ENCODE results near the gene BRME1.
"Not testable (repeated sequence)": the region's sequence is repeated elsewhere in the genome, so short reads cannot be mapped to it uniquely, and the experiment has no call there.

BRME1 gene

DNA sequence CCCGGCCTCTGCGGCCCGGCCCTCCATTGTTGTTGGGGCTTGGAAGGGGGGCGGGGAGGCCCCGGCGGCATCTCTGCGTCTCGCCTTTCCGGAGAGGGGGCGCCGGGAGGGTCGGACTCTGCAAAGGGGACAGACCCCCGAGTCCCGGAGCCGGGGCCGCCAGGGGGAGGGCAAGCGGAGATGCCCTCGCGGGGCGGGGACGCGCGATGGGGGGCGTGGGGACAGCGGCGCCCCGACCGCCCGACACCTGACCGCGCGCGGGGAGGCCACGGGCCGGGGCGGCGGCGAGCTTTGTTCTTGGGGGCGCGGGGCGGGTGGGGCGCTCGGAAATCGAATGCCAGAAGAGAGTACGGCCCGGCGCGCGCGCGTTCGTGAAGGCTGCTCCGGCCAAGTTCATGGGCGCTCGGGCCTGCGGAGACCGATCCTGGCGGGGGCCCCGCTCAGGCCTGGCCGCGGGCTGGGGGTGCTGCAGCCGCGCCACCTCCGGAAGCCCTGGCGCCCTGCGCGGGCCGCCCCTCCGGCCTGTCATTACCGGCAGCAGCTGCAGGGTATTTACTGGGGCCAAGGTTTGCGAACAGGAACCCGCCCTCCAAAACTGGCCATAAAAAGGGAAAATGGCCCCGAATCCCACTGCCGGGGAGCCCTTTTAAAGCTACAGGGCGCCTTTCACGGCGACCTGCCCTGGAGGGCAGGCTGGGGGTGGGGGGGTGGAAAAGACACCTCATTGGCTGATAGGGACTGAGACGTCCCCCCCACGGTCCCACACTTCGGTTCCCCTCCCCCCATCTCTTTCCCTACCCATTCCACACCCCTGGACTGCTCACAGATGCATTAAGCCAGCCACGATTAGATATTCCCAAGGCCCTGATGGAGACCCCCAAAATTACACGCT, 40.1 kb downstream of the BRME1 start:
- no peak for DNase-seq (ENCODE audit: low spot score)

DNA sequence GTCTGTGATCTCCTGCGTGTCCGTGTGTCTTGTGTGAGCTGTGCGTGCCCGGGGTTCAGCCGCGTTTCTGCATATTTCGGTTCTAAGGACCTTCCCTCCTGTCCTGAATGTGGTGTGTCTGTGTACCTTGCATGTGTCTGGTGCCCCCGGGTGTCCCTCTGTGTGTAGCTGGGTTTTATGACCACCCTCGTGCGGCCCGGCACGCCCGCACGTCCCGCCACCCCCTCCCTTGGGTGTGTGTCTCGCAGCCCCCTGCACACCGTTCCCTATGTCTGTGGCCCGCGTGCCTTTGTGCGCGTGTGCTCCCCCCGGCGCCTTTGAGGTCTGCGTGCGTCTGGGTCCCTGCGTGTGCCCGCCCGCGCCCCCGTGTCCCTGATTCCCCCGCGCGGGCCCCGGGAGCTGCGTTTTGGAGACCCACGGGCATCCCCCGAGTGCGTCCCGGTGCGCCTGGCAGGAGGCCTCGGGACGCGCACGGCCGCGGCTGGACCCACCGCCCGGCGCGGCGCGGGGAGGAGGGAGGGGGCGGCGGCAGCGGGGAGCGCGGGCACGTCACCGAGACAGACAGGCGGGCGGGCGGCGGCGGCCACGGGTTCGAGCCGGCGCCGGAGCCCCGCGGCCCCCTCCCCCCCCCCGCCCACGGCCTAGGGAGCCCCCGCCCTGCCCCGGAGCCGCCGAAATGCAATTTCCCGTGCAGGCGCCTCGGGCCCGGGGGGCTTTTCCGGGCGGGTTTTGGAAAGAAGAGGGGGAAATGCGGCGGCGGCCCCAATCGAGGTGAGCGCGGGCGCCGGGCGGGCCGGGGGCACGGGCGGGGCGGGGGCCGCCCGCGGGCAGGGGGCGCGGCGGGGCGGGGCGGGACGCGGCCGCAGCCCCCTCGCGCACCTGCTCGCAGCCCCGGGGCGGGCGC, 41.0 kb downstream of the BRME1 start:
- DNase-seq (ENCODE audit: low spot score) = no peak

DNA sequence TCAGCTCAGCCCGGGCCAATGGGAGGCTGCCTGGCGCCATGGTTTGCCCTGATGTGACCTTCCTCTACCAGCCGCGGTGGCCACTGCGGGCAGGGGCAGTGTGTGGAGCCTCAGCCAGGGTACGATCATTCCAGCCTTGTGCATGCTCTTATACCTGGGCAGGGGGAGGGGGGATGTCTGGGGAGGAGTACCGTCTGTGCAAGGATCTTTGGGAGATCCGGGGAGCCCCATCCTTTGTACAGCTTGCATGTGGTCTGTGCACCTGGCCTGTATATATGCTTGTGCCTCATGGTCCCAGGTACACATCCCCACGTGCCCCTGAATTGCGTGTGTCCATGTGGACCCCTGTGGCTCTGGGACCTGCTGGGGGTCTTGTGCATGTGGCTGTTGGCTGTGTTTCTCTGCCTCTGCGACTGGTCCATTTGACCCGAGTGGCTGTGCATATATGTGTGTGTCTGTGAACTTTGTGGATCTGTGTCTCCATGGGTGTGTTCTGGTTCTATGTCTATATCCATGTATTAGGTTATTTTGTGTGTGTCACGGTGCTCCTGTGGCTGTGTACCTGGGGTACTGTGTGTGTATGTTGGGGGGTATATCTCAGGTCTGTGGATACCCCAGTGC, 41.8 kb downstream of the BRME1 start:
- no peak for DNase-seq (ENCODE audit: low spot score)

DNA sequence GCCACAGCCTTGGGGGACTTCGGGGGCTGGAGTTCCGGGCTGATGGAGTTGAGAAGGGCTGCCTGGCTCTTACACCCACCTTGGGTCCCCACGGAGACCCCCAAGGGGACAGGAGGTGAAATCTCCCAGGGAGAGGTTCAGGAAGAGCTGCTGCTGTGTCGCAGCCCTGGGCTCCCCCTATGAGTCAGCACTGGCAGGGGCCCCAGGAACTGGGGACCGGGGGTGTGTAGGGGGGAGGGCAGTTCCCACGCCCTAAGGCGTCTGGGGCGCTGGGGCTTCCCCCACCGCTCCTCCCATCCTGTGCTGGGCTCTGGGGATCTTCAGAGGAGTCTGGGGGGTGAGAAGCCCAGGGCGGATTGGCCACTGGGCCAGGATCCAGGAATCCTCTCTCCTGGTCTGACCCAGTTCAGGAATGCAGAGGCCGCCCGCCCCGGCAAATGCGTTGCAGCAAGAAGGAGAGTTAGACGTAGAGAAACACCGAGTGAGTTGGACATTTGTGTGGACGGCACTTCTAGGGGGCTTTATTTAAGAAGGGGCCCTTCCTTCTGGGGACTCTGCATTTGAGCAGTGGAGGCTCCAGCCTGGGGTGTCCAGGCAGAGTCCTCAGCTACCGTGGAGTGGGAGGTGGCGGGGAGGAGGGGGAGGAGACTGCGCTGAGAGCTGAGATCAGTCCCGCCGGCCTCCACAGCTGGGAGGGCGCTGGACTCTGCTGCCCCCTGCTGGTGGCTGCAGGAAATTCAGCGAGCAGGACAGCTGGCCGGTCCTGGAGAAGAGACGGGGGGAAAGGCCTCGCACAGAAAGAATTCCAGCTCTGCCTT, 44.0 kb downstream of the BRME1 start:
- DNase-seq (ENCODE audit: low spot score) = peak; percentile 85

DNA sequence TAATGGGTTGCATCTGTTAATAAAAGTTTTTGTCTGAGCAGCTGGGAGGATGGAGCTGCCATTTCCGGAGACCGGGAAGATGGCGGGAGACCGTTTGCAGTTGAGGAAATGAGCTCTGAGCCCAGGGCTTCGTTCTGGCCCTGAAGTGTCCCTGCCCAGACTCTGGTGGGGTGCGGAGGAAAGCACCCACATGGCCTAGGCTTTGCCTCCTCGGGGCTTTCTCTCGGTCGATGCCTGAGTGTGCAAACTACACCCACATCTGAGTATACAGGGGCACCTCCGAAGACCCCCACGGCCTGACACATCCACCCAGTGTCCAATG, 44.6 kb downstream of the BRME1 start:
- no peak for DNase-seq (ENCODE audit: low spot score)

DNA sequence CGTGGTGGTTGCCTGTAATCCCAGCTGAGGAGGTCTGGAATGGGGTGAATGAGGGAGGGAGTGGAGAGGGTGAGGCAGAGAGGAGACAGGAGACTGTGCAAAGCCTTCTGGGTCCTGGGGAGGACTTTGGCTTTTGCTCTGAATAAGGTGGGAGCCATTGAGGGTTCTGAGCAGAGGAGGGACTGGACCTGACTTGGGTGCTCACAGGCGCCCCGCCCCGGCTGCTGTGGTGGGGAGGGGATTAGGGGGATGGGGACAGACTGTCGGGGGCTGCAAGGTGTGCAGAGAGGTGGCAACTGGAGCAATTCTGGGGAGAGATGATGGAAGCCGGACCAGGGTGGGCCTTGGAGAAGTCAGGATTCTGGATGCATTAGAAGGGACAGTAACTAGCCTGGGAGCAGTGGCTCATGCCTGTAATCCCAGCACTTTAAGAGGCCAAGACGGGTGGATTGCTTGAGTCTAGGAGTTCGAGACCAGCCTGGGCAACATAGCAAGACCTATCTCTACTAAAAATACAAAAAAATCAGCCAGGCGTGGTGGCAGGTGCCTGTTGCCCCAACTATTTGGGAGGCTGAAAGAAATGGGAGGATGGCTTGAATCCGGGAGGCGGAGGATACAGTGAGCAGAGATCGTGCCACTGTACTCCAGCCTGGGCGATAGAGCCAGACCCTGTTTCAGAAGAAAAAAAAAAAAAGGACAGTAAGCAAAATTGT, 45.1 kb downstream of the BRME1 start:
- no peak for DNase-seq (ENCODE audit: low spot score)

DNA sequence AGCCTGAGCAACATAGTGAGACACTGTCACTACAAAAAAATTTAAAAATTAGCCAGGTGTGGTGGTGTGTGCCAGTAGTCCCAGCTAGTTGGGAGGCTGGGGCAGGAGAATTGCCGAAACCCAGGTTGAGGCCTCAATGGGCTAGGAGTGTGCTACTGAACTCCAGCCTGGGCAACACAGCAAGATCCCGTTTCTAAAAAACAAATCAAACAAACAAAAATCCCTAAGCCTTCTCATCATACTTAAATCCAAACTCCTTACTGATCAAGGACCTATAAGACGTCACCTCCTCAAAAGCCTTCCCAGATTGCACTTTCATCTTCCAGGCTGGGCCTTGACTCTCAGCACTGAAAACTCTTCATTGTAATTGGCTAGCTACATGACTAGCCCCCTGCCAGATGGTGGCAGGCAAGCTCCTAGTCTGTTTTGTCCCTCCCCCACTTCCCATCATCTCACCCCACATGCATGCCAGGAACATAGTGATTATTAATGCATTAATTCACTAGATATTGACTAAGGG, 46.5 kb downstream of the BRME1 start:
- DNase-seq (ENCODE audit: low spot score) = no peak

DNA sequence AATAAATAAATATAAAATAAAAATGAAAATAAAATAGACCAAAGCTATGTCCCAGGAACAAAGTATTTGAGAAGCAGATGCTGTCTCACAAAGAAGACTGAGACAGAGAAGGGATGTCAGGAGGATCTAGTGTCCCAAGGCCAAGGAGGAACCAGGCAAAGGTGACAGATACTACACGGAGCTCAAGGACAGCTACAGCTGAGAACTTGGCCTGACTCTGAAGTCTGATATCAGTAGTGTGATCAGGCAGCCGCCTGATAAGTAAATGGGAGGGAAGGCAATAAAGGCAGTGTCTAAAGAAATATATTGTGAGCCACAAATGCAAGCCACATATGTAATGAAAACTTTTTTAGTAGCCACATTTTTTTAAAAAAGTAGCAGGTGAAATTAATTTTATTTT, 49.4 kb downstream of the BRME1 start:
- DNase-seq (ENCODE audit: low spot score) = no peak

DNA sequence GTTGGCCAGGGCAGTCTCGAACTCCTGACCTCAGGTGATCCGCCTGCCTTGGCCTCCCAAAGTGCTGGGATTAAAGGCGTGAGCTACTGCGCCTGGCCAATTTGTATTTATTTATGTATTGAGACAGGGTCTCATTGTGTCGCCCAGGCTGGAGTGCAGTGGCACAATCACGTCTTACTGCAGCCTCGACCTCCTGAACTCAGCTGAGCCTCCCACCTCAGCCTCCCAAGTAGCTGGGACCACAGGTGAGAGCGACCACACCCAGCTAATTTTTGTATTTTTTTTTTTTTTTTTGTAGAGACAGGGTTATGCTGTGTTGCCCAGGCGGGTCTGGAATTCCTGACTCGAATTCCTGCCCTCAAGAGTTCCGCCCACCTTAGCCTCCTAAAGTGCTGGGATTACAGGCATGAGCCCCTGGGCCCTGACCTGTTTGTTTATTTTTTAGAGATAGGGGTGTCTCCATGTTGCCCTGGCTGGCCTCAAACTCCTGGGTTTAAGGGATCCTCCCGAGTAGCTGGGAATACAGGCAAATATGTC, 53.7 kb downstream of the BRME1 start:
- not testable (repeated sequence) for DNase-seq (ENCODE audit: low spot score)

DNA sequence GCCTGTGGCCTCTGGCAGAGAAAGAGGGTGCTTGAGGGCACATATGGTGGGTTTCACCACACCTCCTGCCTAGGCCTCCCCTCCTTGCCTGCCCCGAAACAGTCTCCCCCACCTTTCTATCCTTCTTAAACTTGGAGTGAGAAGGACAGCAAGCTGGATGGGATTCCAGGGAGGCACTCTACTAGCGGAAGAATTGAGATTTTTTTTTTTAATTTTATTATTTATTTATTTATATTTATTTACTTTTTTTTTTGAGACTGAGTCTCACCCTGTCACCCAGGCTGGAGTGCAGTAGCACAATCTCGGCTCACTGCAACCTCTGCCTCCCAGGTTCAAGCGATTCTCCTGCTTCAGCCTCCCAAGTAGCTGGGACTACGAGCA, 54.2 kb downstream of the BRME1 start:
- DNase-seq (ENCODE audit: low spot score) = not testable (repeated sequence)

DNA sequence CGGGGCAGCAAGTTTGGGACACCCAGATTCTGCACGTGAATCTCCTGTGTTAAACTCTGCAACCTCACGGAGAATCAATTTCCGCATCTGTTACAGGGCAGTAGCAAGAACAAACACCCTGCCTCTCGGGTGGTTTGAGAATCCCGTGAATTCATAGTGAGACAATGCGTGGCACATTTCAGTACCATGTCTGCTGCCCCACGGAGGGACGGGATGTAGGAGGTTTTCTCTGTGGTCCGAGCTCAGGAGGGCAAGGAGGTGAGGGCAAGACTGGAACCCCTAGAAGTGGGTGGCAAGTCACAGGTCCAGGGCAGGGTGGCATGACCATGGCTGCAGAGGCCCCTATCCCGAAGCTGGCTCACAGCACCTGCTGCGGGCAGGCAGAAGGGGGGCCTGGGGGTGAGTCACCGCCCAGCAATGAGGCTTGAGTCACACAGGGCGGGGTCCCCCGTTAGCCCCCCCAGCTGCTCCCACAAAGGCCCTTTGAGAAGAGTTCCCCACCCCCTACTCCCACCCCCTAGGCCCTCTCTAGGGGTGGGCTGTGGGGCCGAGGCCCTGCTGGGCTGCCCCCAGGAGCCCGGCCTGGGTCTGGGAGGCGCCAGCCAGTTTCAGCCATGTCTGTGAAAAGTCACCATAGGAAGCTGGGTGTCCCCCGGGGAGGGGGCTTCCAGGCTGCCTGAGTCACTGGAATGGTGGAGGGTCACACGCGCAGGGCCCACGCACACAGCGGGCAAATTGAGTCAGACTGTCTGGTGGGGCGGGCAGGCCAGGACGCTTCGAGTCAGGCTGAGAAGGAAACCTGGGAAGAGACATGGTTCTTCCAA, 54.8 kb downstream of the BRME1 start:
- peak; percentile 56 for DNase-seq (ENCODE audit: low spot score)

DNA sequence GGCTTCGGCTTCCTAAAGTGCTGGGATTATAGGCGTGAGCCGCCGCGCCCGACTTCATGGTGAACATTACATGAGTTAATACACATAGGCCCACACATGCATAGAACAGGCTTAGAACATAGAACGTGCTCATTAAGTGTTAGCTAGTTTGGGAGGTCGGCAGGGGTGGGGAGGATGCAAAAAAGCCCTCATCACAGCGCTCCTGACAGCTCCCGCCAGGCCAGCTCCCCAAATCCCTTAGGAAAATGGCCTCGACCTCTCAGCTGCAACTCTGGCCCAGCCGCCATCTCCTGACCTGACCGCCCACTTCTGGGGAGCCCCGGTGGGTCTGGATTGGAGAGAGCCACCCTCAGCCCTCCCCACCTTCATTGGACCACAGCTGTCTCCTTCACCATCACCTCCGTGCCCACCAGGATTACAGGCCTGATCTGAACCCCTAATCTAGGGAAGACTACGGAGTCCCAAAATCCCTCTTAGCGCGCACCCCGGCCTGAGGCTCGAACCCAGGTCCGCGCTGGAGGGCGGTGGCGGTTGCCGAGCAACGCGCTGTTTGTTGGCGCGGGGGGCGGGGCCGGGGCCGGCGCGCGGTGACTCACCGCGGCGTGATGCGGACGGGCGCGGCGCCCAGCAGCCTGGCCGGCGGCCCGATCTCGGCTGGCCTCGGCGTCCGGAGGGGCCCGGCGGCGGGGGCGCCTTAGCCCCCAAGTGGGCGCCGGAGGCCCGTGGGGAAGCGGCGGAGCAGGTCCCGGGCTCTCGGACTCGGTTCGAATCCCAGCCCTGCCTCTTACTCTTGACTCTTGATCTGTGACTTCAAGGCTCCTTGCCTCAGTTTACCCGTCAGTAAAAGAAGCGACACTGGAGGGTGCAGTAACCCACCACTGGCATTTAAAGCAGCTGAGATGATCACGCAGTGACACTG, 55.7 kb downstream of the BRME1 start:
- DNase-seq (ENCODE audit: low spot score) = no peak

DNA sequence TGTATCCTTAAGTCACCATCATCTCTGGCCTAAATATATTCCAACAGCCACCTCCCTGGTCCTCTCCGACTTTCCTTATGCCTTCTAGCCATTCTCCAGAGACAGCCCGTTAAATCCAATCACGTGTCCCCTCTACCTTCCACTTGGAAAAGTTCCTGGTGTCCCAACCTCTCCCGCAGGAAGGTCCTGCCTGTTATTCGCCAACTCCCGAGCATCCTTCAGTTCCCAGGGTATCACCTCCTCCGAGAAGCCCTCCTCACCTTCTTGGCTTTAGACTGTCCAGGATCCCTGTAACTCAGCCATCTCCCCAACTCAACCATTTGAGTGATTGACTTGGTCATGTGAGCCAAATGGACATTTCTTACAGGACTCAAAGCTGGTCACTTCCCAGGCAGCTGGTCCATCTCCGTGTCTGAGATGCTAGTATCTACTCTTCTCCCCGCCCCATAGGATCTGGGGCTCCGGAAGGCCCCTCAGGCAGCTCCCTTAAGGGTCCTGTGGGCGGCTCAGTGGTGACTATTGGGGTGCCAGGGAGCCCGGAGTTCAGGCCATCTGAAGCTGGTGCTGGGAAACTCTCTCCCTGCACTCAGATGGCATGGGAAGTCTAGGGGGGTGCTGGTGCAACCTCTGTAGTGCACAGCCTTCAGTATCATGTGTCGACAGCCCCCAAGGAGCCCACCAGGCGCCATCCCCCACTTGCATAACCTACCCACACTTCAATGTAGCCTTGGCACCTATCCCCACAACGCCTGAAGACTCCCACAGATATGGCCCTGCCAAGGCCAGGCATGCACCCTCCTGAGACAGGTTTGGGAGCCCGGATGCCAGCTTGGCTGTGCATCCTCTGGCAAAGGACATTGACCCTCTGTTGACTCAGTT, 56.9 kb downstream of the BRME1 start:
- DNase-seq (ENCODE audit: low spot score) = no peak

DNA sequence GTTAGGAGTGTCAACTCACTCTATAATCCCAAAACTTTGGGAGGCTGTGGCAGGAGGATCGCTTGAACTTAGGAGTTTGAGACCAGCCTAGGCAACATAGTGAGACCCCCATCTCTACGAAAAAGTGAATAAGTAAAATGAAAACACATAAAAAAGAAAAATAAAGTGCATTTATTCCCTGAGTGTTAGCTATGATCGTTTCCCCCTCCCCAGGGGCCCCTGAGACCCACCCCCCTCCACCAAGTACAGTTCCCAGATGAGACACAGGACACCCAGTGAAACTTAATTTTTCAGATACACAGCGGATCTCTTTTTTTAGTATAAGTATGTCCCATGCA, 57.6 kb downstream of the BRME1 start:
- DNase-seq (ENCODE audit: low spot score) = no peak

DNA sequence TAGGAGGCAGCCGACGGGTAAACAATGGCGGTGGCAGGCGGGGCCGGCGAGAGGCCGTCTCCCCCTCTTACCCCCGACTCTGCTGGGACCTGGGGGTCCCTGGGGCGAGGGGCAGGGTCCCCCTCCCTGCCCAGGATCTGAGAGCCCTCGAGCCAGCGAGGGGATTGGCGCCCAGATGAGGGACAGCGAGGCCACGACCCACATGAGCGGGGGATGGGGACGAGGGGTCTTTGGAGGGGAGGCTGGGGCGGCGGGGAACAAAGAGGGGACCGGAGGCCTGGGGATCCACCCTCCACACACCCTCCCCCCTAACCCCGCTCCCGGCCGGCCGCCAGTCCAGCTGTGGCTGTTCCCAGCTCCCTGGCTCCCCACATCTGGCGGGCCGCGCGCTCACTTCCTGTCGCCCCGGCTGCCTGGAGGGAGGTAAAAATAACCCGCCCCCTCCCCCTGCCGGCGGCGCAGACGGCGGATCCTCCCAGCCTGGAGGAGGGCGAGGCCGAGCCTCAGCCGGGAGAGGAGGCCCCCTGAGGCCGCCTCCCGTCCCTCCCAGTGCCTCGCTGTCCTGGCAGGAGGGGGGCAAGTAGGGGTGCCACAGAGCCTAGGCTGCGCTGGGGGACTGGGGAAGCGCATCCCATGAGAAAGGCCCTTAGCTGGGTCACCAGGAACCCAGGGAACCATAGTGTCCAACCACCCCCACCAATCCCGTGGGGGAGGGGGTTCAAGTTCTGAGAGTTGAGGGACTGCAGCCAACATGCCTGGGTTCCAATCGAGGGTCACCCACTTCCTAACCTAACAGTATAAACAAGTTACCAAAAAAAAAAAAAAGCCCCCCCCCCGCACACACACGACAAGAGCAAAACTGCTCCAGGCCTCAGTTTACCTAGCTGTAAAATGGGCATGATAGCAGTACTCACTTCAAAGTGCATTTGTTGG, 58.2 kb downstream of the BRME1 start:
- DNase-seq (ENCODE audit: low spot score) = peak; percentile 60

DNA sequence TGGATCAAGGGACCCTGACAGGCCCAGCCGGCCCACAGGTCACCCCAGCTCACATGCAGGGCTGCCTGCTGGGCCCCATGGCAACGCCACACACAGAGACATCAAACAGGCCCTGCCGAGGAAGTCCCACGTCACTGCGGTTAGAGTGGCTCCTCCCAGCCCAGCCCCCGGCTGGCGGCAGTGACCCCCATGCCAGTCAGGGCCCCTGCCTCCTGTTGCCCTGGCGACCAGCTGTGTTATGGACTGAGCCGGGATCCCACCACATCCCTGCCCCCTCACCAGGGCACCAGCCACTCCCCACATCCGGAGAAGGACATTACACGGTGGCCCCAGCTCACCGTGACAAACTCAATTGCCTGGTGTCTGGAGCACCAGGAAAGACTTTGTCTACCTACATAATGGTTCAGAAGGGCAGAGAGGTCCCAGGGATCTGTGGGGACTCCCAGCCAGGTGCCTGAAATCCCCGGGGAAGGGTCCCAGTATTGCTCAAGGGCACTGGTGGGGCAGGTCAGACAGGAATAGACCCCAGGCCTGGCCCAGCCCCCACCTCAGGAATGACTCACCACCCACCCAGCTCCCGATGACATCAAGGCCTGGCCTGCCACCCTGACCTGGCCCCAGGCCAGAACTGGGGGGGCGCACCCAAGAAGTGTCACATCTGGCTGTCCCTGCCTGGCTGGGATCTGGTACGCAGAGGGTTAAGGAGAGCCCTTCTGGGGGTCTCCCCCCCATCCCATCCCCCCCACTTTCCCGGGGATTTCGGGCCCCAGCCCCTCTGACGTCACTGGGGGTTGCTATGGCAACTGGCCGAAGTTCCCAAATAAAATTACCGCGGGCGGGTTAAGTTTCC, 59.1 kb downstream of the BRME1 start:
- DNase-seq (ENCODE audit: low spot score) = peak; percentile 67

Data from pons (tissue), 1 donor.